SKM-1 (cell line): ENCODE data around the gene ANKRD33.
A peak's percentile ranks its signal among the peaks of the same experiment; 100 is the strongest.
"Not testable (repeated sequence)": the region's sequence is repeated elsewhere in the genome, so short reads cannot be mapped to it uniquely, and the experiment has no call there.

Experiments used
- DNase-seq: peaks from one replicate; lab custom pipeline; 2025; ENCODE audit not compliant: unreplicated experiment; lab: John Stamatoyannopoulos, UW

Gene ANKRD33

GRCh38 chr12:51874000-51874399, 13.9 kb upstream of the ANKRD33 start:
- no peak for DNase-seq

- no peak for DNase-seq
Measured at GRCh38 chr12:51874486-51874885, 13.4 kb upstream of the ANKRD33 start.

- DNase-seq = no peak
Measured at GRCh38 chr12:51879102-51879501, 8.8 kb upstream of the ANKRD33 start.

- no peak for DNase-seq
Measured at GRCh38 chr12:51883295-51883694, 4.6 kb upstream of the ANKRD33 start.

GRCh38 chr12:51883998-51884675, 3.8 kb upstream of the ANKRD33 start:
- no peak for DNase-seq

- no peak for DNase-seq
Measured at GRCh38 chr12:51884676-51885229, 3.1 kb upstream of the ANKRD33 start.

DNA sequence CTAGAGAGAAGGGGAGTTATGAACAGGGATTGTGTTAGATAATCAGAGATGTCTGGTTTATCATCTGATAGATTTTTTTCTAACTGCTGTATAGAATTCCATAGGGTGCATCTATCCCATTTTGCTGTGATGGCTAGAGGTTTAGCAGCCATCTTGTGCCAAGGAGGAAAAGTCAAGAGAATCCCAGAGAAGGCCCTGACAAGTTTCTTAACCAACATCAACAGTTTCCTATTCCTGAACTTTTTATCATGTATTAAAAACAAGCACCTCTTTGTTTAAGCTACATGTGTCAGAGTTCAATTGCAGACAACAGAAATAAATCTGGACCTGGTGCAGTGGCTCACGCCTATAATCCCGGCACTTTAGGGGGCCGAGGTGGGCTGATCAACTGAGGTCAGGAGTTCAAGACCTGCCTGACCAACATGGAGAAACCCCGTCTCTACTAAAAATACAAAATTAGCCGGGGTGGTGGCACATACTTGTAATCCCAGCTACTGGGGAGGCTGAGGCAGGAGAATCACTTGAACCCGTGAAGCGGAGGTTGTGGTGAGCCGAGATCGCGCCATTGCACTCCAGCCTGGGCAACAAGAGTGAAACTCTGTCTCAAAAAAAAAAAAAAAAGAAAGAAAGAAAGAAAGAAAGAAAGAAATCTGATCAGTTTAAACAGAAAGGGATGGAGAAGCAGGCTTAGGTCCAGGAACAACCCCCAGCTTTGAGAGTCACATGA, 2.4 kb upstream of the ANKRD33 start:
- DNase-seq = not testable (repeated sequence)

- DNase-seq = peak; percentile 65
Measured at GRCh38 chr12:51886021-51886710, 1.7 kb upstream of the ANKRD33 start.

GRCh38 chr12:51888316-51889215, 663 bp downstream of the ANKRD33 start:
- no peak for DNase-seq

- no peak for DNase-seq
Measured at GRCh38 chr12:51889216-51890132, 1.6 kb downstream of the ANKRD33 start.

- DNase-seq = no peak
Measured at GRCh38 chr12:51890133-51890464, 2.2 kb downstream of the ANKRD33 start.

DNA sequence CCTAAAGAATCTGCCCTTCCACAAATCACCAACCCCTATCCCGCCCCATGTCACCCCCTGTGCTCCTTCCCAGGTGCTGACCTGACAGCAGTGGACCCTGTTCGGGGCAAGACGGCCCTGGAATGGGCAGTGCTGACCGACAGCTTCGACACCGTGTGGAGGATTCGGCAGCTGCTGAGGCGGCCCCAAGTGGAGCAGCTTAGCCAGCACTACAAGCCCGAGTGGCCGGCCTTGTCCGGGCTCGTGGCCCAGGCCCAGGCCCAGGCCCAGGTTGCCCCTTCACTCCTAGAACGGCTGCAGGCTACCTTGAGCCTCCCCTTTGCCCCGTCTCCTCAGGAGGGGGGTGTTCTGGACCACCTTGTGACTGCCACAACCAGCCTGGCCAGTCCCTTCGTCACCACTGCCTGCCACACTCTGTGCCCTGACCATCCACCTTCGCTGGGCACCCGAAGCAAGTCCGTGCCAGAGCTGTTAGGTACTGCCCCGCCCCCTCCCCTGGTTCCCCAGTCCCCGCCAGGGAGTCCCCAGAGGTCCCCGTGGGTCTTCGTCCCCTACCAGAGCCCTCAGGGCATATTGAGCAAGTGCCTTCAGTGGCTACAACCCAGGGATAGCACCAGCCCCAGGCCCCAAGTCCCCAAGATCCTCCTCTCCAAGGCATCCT, 2.7 kb downstream of the ANKRD33 start:
- no peak for DNase-seq

DNA sequence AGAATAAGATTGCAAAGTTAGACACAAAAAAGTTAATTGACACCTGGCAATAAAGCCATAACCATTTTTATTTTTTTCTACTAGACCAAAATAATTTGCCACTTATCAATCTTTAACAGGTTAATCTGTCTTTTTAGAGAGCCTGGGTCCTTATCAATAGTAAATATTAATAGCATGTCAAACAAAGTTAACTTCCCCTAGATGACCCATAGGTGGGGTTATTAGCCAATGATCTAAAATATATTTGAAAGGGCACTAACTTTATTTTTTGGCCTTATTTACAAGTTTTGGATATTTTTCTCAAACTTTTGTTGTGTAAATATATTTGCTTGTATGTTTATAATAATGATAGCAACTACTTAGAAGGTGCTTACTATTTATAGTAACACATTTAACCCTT, 3.9 kb downstream of the ANKRD33 start:
- no peak for DNase-seq

GRCh38 chr12:51893786-51894185, 5.9 kb downstream of the ANKRD33 start:
- no peak for DNase-seq

DNA sequence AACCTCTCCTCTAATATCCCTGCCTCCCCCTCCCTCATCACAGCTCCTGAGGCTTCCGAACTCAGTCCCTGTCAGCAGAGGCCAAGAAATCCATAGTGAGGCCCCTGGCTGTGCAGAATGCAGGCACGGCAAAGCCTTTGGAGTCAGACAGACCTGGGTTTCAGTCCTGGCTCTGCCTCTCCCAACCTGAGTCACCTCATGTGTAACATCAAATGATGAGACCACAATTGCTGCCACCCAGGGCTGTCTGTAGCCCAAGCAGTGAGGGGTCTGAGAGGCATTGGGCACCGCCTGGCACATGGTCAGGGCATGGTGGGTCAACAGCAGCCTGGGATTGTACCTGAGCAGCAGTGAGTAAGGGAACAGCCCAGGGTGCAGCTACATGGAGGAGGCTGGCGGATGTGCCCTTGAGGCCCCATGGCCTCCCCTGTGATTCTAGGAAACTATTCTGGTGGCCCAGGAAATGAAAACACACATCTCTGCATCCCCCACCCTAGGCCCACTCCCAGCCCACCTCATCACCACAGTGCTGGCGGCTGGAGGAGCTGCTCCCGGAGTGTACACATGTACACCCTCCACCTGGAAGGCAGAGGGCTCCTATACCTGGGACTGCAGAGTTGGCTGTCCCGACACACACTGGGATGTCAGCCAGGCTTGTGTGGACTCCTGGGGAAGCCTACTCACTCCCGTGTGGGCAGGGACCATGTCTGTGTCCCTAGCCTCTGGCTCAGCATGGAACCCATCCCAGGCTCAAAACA, 7.7 kb downstream of the ANKRD33 start:
- no peak for DNase-seq

- DNase-seq = no peak
Measured at GRCh38 chr12:51896236-51896635, 8.3 kb downstream of the ANKRD33 start.

DNA sequence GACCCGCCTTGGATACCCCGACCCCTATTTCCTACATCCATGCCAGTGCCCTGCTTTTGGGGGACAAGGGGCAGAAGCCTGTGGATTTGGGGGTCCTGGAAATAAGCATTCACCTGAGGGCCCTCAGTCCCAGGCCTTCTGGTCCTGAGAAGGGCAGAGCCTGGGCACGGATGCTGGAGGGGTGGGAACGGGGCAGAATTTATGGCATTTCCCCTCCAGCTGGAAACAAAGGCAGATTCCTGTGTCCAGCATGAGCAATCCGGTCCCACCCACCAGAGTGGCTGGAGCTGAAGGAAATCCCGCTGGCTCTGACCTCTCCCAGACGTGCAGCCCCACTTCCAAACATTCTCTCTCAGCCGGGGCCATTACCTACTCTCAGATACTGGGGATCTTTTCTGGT, 9.3 kb downstream of the ANKRD33 start:
- no peak for DNase-seq

GRCh38 chr12:51898506-51898905, 10.6 kb downstream of the ANKRD33 start:
- DNase-seq = no peak

- DNase-seq = no peak
Measured at GRCh38 chr12:51898937-51899336, 11.0 kb downstream of the ANKRD33 start.
